ENCODE results near the gene TSPAN9. TPM values are rescaled to one million over a fixed set of nuclear protein-coding genes. Genes with fewer than 3 reads are reported as not detected.

The TSPAN9 gene
- total RNA-seq, 4 donors from 2014 or later = 27.8 to 47.2 (median 34.3) TPM

DNA sequence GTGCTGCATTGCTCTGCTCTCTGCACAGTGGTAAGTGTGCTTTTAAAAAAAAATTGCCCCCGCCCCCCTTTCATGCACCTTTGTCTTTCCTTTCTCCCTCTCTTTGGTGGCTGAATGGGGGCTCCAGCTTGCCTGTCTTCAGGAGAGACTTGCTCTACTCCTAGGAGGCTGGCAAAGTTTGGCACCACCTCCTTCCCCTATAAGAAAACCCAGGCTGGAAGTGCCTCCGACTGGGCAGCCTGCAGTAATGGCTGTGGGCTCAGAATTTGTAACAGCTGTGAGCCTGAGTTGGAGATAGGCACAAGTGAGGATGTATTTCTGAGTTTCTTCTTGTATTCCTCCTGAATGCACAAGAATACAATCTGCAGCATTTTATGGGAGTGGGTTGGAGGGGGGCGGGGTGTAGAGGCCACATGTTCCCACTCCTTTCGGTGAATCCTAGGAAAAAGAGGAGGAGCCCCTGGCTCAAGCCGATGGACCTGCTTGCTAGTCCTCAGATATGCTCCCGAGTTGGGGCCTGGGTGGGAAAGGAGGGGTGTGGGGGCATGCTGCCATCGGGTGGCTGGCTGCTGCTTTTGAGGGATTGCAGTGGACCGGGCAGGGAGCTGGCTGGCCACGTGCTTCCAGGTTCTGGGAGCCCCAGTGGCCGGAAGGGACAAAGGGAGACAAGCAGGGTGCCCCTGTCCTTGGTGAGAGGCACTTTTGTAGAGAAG, 124.3 kb downstream of the TSPAN9 start:
- DNase-seq (ENCODE audit: low spot score in 2 of 2) = no peak
- Histone ChIP-seq H3K9me3 (no peaks in the 10 kb centered on the region), H3K36me3 (no peaks in the 10 kb centered on the region), H3K4me1 (peaks cover 63% of the 10 kb centered on the region), H3K4me3 (no peak overlapping the region), H3K27me3 (peaks cover 8% of the 10 kb centered on the region), H3K27ac (no peak overlapping the region)
- TF ChIP-seq EP300 (IDR thresholded peaks at IDR 0.05) (no peak), POLR2AphosphoS5 (IDR thresholded peaks at IDR 0.05) (no peak), POLR2A (IDR thresholded peaks at IDR 0.05) (no peak), CTCF (IDR thresholded peaks at IDR 0.05) (no peak)
- WGBS = 77% methylated on average over 10 of the region's 10 CpGs

GRCh38 chr12:3202096-3202495, 124.9 kb downstream of the TSPAN9 start:
- no peak overlapping the region for H3K27ac ChIP-seq
- H3K9me3 ChIP-seq = no peaks in the 10 kb centered on the region
- peaks cover 8% of the 10 kb centered on the region for H3K27me3 ChIP-seq
- peaks cover 63% of the 10 kb centered on the region for H3K4me1 ChIP-seq
- no peak for DNase-seq (ENCODE audit: low spot score in 2 of 2)
- no peak for TF ChIP-seq POLR2AphosphoS5 (IDR thresholded peaks at IDR 0.05)
- TF ChIP-seq POLR2A (IDR thresholded peaks at IDR 0.05) = no peak
- TF ChIP-seq CTCF (IDR thresholded peaks at IDR 0.05) = no peak
- TF ChIP-seq EP300 (IDR thresholded peaks at IDR 0.05) = no peak
- WGBS = 81% methylated on average over 11 of the region's 11 CpGs
- no peaks in the 10 kb centered on the region for H3K36me3 ChIP-seq
- H3K4me3 ChIP-seq = no peak overlapping the region

GRCh38 chr12:3202734-3203446, 125.7 kb downstream of the TSPAN9 start:
- DNase-seq (ENCODE audit: low spot score in 2 of 2) = no peak
- H3K27ac ChIP-seq = no peak overlapping the region
- H3K4me1 ChIP-seq = peaks cover 63% of the 10 kb centered on the region
- no peak overlapping the region for H3K4me3 ChIP-seq
- TF ChIP-seq POLR2AphosphoS5 (IDR thresholded peaks at IDR 0.05) (no peak), CTCF (IDR thresholded peaks at IDR 0.05) (peak; percentile 74 to 91)
- no peaks in the 10 kb centered on the region for H3K9me3 ChIP-seq
- H3K27me3 ChIP-seq = peaks cover 8% of the 10 kb centered on the region
- 29% methylated on average over 8 of the region's 8 CpGs for WGBS
- peaks cover 3% of the 10 kb centered on the region for H3K36me3 ChIP-seq

DNA sequence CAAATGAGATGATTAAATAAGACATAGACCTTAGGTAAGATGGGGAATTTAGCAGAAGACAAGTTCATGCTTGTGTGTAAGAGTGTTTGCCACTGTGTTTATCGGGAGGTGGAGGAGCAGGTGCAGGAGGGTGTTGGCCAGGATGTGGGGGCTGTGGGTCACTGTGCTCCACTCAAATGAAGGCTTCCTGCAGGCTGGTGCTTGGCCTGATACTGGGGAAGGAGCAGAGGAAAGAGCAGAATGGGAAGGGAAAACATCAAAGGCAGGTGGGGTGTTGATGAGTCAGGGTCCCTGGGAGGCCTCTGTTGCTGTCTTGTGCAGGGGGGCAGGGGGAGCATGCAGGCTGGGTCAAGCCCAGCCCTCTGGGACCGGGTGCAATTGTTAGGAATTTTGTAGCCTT, 126.5 kb downstream of the TSPAN9 start:
- H3K27me3 ChIP-seq = peaks cover 8% of the 10 kb centered on the region
- no peak overlapping the region for H3K27ac ChIP-seq
- DNase-seq (ENCODE audit: low spot score in 2 of 2) = no peak
- H3K4me1 ChIP-seq = peaks cover 63% of the 10 kb centered on the region
- H3K9me3 ChIP-seq = no peaks in the 10 kb centered on the region
- 40% methylated on average over 2 of the region's 2 CpGs for WGBS
- TF ChIP-seq CTCF (IDR thresholded peaks at IDR 0.05) (no peak), POLR2AphosphoS5 (IDR thresholded peaks at IDR 0.05) (no peak), EP300 (IDR thresholded peaks at IDR 0.05) (no peak), POLR2A (IDR thresholded peaks at IDR 0.05) (no peak)
- peaks cover 4% of the 10 kb centered on the region for H3K36me3 ChIP-seq
- no peak overlapping the region for H3K4me3 ChIP-seq

GRCh38 chr12:3204143-3204542, 127.0 kb downstream of the TSPAN9 start:
- DNase-seq (ENCODE audit: low spot score in 2 of 2) = no peak
- peaks cover 4% of the 10 kb centered on the region for H3K36me3 ChIP-seq
- no peaks in the 10 kb centered on the region for H3K9me3 ChIP-seq
- H3K27ac ChIP-seq = no peak overlapping the region
- H3K4me1 ChIP-seq = peaks cover 58% of the 10 kb centered on the region
- no peak for TF ChIP-seq POLR2AphosphoS5 (IDR thresholded peaks at IDR 0.05)
- no peak for TF ChIP-seq CTCF (IDR thresholded peaks at IDR 0.05)
- no peak for TF ChIP-seq EP300 (IDR thresholded peaks at IDR 0.05)
- no peak for TF ChIP-seq POLR2A (IDR thresholded peaks at IDR 0.05)
- 83% methylated on average over 9 of the region's 10 CpGs for WGBS
- peaks cover 3% of the 10 kb centered on the region for H3K27me3 ChIP-seq
- H3K4me3 ChIP-seq = no peak overlapping the region

Data from suprapubic skin (tissue), 4 donors.